Muscle of back (tissue), 13 donors: Measurements from ENCODE around the gene FOXC1. TPM values are rescaled to one million over a fixed set of nuclear protein-coding genes. Genes with fewer than 3 reads are reported as not detected.

Source experiments
- DNase-seq, 3 donors: peaks; one replicate each; pipeline versions ENCODE4 v3.0.0 to v3.0.0-alpha.2; 2013
- long read RNA-seq, 9 donors: transcript quantifications; one replicate each; lab custom pipeline, GENCODE V29; 2026
- polyA plus RNA-seq, 10 donors: library from polyadenylated mRNA; unstranded; fragments of 120-200 nt; gene quantifications; one replicate each; pipeline ENCODE4 v1.2.1, GENCODE V29; 2013; ENCODE audit not compliant: insufficient read length in 10 of 10

The FOXC1 gene
- 1 to 10 TPM; 1.6 to 3.0 (median 2.2) TPM for polyA plus RNA-seq
- long read RNA-seq, donor 1, partial matches to known transcripts = 0 of 4 reads
- long read RNA-seq, donor 1, other reads (novel, unspliced or antisense) = 0 of 4 reads
- long read RNA-seq, donor 2, partial matches to known transcripts = 0 of 3 reads
- long read RNA-seq, donor 2, other reads (novel, unspliced or antisense) = 0 of 3 reads
- long read RNA-seq, donor 3 = 0 reads
- long read RNA-seq, donor 4, partial matches to known transcripts = 0 of 1 reads
- long read RNA-seq, donor 4, other reads (novel, unspliced or antisense) = 0 of 1 reads
- long read RNA-seq, donor 5, transcript FOXC1-202 (1 exons, 3,831 nt) = major isoform, 11 of 13 reads
- long read RNA-seq, donor 5, partial matches to known transcripts = 0 of 13 reads
- long read RNA-seq, donor 5, other reads (novel, unspliced or antisense) = 0 of 13 reads
- long read RNA-seq, donor 6, partial matches to known transcripts = 0 of 2 reads
- long read RNA-seq, donor 6, other reads (novel, unspliced or antisense) = 0 of 2 reads
- long read RNA-seq, donor 7, partial matches to known transcripts = 0 of 2 reads
- long read RNA-seq, donor 7, other reads (novel, unspliced or antisense) = 0 of 2 reads
- long read RNA-seq, donor 8, partial matches to known transcripts = 0 of 1 reads
- long read RNA-seq, donor 8, other reads (novel, unspliced or antisense) = 0 of 1 reads
- long read RNA-seq, donor 9, partial matches to known transcripts = 0 of 3 reads
- long read RNA-seq, donor 9, other reads (novel, unspliced or antisense) = 0 of 3 reads

GRCh38 chr6:1609648-1610496, at the start of gene FOXC1:
Gene FOXC1, plus strand, starts transcription at chr6:1609915. Its CDS starts 531 bp downstream, at chr6:1610446.
- peak; percentile 81 to 94 (median 88) for DNase-seq

GRCh38 chr6:1560281-1561058, 49.2 kb upstream of the FOXC1 start:
- no peak for DNase-seq

- no peak for DNase-seq
Observed at GRCh38 chr6:1561355-1561754, 48.4 kb upstream of the FOXC1 start.

- DNase-seq = no peak
Observed at GRCh38 chr6:1562171-1562955, 47.4 kb upstream of the FOXC1 start.

- no peak for DNase-seq
Observed at GRCh38 chr6:1569377-1569776, 40.3 kb upstream of the FOXC1 start.

- no peak for DNase-seq
Observed at GRCh38 chr6:1570848-1571247, 38.9 kb upstream of the FOXC1 start.

- no peak for DNase-seq
Observed at GRCh38 chr6:1572892-1573291, 36.8 kb upstream of the FOXC1 start.

GRCh38 chr6:1574083-1574761, 35.5 kb upstream of the FOXC1 start:
- no peak for DNase-seq

GRCh38 chr6:1574890-1575209, 34.9 kb upstream of the FOXC1 start:
- no peak for DNase-seq

- peak; percentile 19 to 80 (median 44) for DNase-seq
Observed at GRCh38 chr6:1575210-1576041, 34.3 kb upstream of the FOXC1 start.

GRCh38 chr6:1576166-1576565, 33.5 kb upstream of the FOXC1 start:
- DNase-seq = no peak

GRCh38 chr6:1576711-1577110, 33.0 kb upstream of the FOXC1 start:
- no peak for DNase-seq

- no peak for DNase-seq
Observed at GRCh38 chr6:1577146-1577680, 32.5 kb upstream of the FOXC1 start.

- no peak for DNase-seq
Observed at GRCh38 chr6:1577896-1578745, 31.6 kb upstream of the FOXC1 start.

- no peak for DNase-seq
Observed at GRCh38 chr6:1579096-1579495, 30.6 kb upstream of the FOXC1 start.

GRCh38 chr6:1580109-1580508, 29.6 kb upstream of the FOXC1 start:
- no peak for DNase-seq

- no peak for DNase-seq
Observed at GRCh38 chr6:1580585-1580984, 29.1 kb upstream of the FOXC1 start.
